AG20443 (cell line): ENCODE data around the gene PRF1.
A peak's percentile ranks its signal among the peaks of the same experiment; 100 is the strongest.
"Not testable (repeated sequence)": the region's sequence is repeated elsewhere in the genome, so short reads cannot be mapped to it uniquely, and the experiment has no call there.

Experiments
- DNase-seq: peaks from one replicate; pipeline ENCODE4 v3.0.0; 2012; ENCODE audit warnings: low spot score, mixed read lengths

Gene PRF1

GRCh38 chr10:70617798-70618568 lies 15.4 kb upstream of the PRF1 start:
- DNase-seq = peak; percentile 57

GRCh38 chr10:70616761-70617160 lies 14.2 kb upstream of the PRF1 start:
- DNase-seq = no peak

- no peak for DNase-seq
Measured at GRCh38 chr10:70615784-70616522, 13.4 kb upstream of the PRF1 start.

- no peak for DNase-seq
Measured at GRCh38 chr10:70615211-70615610, 12.7 kb upstream of the PRF1 start.

- DNase-seq = not testable (repeated sequence)
Measured at GRCh38 chr10:70614364-70614763, 11.8 kb upstream of the PRF1 start.

GRCh38 chr10:70613941-70614340 lies 11.4 kb upstream of the PRF1 start:
- no peak for DNase-seq

GRCh38 chr10:70607936-70608335 lies 5.4 kb upstream of the PRF1 start:
- DNase-seq = no peak

GRCh38 chr10:70605161-70605560 lies 2.6 kb upstream of the PRF1 start:
- no peak for DNase-seq

GRCh38 chr10:70604106-70604505 lies 1.6 kb upstream of the PRF1 start:
- DNase-seq = no peak

- DNase-seq = no peak
Measured at GRCh38 chr10:70603449-70603801, 884 bp upstream of the PRF1 start.

GRCh38 chr10:70601746-70602145 lies 795 bp downstream of the PRF1 start:
- no peak for DNase-seq

- DNase-seq = no peak
Measured at GRCh38 chr10:70600512-70601395, 1.8 kb downstream of the PRF1 start.

- no peak for DNase-seq
Measured at GRCh38 chr10:70599791-70600190, 2.8 kb downstream of the PRF1 start.

GRCh38 chr10:70599319-70599718 lies 3.2 kb downstream of the PRF1 start:
- DNase-seq = no peak

GRCh38 chr10:70598857-70599295 lies 3.7 kb downstream of the PRF1 start:
- no peak for DNase-seq

GRCh38 chr10:70597856-70598815 lies 4.4 kb downstream of the PRF1 start:
- DNase-seq = no peak

- DNase-seq = no peak
Measured at GRCh38 chr10:70596860-70597809, 5.4 kb downstream of the PRF1 start.

GRCh38 chr10:70596110-70596798 lies 6.3 kb downstream of the PRF1 start:
- DNase-seq = no peak

- no peak for DNase-seq
Measured at GRCh38 chr10:70595566-70596016, 7.0 kb downstream of the PRF1 start.
